Activated T-helper 1 cell treated with anti-CD3 and anti-CD28 coated beads, Interleukin-12 subunit alpha, Interleukin-12 subunit beta, Interleukin-2, Interleukin-4 antibody, amounts not matched to agents 30 ng/mL and 10 ng/mL and 1 ng/mL, durations not matched to agents 14 hours and 24 hours and 36 hours (primary cell): ENCODE results near the gene KISS1R. TPM values are rescaled to one million over a fixed set of nuclear protein-coding genes. Genes with fewer than 3 reads are reported as not detected.
"Not testable (repeated sequence)": the region's sequence is repeated elsewhere in the genome, so short reads cannot be mapped to it uniquely, and the experiment has no call there.

Experiments
- DNase-seq: peaks from one replicate; pipeline ENCODE4 v3.0.0; 2021; ENCODE audit warnings: low spot score
- H3K27ac Mint-ChIP-seq: one replicate; pipeline ENCODE4 v1.8.0; 2021; ENCODE audit warnings: mild to moderate bottlenecking, mixed read lengths
- H3K27me3 Mint-ChIP-seq: one replicate; pipeline ENCODE4 v1.8.0; 2022; ENCODE audit warnings: mild to moderate bottlenecking, moderate library complexity, mixed read lengths; ENCODE audit not compliant: insufficient read depth
- H3K36me3 Mint-ChIP-seq: one replicate; pipeline ENCODE4 v1.8.0; 2021; ENCODE audit warnings: low read depth, mixed read lengths
- H3K4me1 Mint-ChIP-seq: one replicate; pipeline ENCODE4 v1.8.0; 2021; ENCODE audit warnings: low read depth, mixed read lengths
- H3K4me3 Mint-ChIP-seq: one replicate; pipeline ENCODE4 v1.8.0; 2021; ENCODE audit warnings: mild to moderate bottlenecking, moderate library complexity, mixed read lengths
- H3K9me3 Mint-ChIP-seq: one replicate; pipeline ENCODE4 v1.8.0; 2021; ENCODE audit warnings: mixed read lengths
- intact Hi-C: fragments of 100-400 bp; cut with micrococcal nuclease; formaldehyde crosslinking; loops from one replicate; pipeline ENCODE4 v1.15.1; 2024
- total RNA-seq: library from RNA; stranded (reverse); gene quantifications from 2 replicates; pipeline ENCODE4 v1.2.3, GENCODE V29; 2022

The KISS1R gene
- total RNA-seq, 1 donor from 2014 or later: 8.9 TPM

GRCh38 chr19:876089-876488, 41.0 kb upstream of the KISS1R start:
- intact Hi-C loops: no loop called here
- Mint-ChIP-seq H3K27me3 (no peaks in the 10 kb centered on the region), H3K27ac (no peak overlapping the region)

DNA sequence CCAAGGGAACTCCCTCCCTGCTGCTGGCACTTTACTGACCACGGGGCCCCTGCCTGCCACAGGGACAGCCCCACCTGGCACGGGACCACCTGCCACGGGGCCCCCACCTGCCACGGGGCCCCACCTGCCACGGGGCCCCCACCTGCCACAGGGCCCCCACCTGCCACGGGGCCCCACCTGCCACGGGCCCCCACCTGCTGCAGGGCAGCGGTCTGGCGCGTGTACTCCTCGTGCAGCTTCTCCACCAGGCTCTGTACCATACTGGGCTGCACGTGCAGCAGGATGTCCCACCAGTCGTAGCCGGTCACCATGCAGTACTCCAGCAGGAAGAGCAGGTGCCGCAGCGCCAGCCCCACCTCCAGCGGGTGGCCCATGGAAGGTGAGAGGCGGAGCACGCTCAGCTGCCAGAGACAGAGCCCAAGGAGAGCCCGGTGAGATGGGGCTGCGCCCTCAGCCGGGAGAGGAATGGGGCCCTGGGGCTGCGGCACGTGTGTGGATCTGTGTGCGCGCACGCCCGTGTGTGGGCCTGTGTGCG, 40.3 kb upstream of the KISS1R start:
- H3K36me3 Mint-ChIP-seq: peaks cover 9% of the 10 kb centered on the region
- H3K4me3 Mint-ChIP-seq: no peak overlapping the region
- intact Hi-C loops: no loop called here
- no peak overlapping the region for H3K27ac Mint-ChIP-seq
- H3K27me3 Mint-ChIP-seq: no peaks in the 10 kb centered on the region
- H3K9me3 Mint-ChIP-seq: no peaks in the 10 kb centered on the region
- DNase-seq: no peak
- no peaks in the 10 kb centered on the region for H3K4me1 Mint-ChIP-seq

More at GRCh38 chr19:876089-876488, 41.0 kb upstream of the KISS1R start:
- H3K9me3 Mint-ChIP-seq: no peaks in the 10 kb centered on the region
- H3K36me3 Mint-ChIP-seq: peaks cover 7% of the 10 kb centered on the region
- no peak overlapping the region for H3K4me3 Mint-ChIP-seq
- no peak for DNase-seq
- H3K4me1 Mint-ChIP-seq: no peaks in the 10 kb centered on the region

DNA sequence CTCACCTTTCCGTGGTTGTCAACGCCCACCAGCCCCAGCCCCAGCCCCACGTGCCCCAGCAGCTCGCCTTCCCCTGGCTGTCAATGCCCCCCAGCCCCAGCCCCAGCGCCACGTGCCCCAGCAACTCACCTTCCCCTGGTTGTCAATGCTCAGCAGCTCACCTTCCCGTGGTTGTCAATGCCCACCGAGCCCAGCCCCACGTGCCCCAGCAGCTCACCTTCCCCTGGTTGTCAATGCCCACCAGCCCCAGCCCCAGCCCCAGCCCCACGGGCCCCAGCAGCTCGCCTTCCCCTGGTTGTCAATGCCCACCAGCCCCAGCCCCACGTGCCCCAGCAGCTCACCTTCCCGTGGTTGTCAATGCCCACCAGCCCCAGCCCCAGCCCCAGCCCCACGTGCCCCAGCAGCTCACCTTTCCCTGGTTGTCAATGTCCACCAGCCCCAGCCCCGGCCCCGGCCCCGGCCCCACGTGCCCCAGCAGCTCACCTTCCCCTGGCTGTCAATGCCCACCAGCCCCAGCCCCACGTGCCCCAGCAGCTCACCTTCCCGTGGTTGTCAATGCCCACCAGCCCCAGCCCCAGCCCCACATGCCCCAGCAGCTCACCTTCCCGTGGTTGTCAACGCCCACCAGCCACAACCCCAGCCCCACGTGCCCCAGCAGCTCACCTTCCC, 39.0 kb upstream of the KISS1R start:
- peaks cover 12% of the 10 kb centered on the region for H3K36me3 Mint-ChIP-seq
- intact Hi-C loops: not testable (repeated sequence)

DNA sequence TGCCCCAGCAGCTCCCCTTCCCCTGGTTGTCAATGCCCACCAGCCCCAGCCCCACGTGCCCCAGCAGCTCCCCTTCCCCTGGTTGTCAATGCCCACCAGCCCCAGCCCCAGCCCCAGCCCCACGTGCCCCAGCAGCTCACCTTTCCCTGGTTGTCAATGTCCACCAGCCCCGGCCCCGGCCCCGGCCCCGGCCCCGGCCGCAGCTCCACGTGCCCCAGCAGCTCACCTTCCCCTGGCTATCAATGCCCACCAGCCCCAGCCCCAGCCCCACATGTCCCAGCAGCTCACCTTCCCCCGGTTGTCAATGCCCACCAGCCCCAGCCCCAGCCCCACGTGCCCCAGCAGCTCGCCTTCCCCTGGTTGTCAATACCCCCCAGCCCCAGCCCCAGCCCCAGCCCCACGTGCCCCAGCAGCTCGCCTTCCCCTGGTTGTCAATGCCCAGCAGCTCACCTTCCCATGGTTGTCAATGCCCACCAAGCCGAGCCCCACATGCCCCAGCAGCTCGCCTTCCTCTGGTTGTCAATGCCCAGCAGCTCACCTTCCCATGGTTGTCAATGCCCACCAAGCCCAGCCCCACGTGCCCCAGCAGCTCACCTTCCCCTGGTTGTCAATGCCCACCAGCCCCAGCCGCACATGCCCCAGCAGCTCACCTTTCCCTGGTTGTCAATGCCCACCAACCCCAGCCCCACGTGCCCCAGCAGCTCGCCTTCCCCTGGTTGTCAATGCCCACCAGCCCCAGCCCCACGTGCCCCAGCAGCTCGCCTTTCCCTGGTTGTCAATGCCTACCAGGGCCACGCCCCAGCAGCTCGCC, 38.2 kb upstream of the KISS1R start:
- H3K4me3 Mint-ChIP-seq, H3K27me3 Mint-ChIP-seq, H3K4me1 Mint-ChIP-seq, intact Hi-C loops, H3K9me3 Mint-ChIP-seq, DNase-seq: not testable (repeated sequence)
- peak overlapping the region; percentile 48 for H3K27ac Mint-ChIP-seq
- H3K36me3 Mint-ChIP-seq: peaks cover 12% of the 10 kb centered on the region

More for the DNA sequence above, 39.0 kb upstream of the KISS1R start:
- H3K27me3 Mint-ChIP-seq, H3K27ac Mint-ChIP-seq, DNase-seq, H3K4me1 Mint-ChIP-seq, H3K4me3 Mint-ChIP-seq, H3K9me3 Mint-ChIP-seq: not testable (repeated sequence)

DNA sequence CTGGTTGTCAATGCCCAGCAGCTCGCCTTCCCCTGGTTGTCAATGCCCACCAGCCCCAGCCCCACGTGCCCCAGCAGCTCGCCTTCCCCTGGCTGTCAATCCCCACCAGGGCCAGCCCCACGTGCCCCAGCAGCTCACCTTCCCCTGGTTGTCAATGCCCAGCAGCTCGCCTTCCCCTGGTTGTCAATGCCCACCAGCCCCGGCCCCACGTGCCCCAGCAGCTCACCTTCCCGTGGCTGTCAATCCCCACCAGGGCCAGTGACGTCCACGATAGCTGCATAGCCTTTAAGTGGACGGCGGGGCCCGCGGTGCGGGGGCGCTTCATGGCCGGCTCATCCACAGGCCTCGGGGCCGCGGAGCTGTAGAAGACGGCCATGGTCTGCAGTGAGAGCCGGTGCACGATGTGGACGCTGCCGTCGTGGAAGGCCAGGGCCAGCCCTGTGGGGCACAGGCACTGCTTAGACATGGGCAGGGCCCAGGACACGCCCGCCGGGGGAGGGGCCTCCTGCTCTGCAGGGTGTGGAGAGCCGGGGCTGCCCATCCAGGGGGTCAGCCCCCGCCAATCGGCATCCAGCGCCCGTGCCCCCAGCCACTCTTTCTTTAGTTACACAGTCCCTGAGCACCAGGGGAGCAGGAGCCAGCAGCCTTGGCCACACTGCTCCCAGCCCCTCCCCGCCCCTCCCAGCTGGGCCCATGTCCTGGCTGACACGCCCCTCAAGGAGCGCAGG, 37.3 kb upstream of the KISS1R start:
- no peaks in the 10 kb centered on the region for H3K9me3 Mint-ChIP-seq
- intact Hi-C loops: no loop called here
- H3K4me1 Mint-ChIP-seq: no peaks in the 10 kb centered on the region
- H3K27me3 Mint-ChIP-seq: no peaks in the 10 kb centered on the region
- H3K27ac Mint-ChIP-seq: no peak overlapping the region
- H3K4me3 Mint-ChIP-seq: no peak overlapping the region
- DNase-seq: no peak
- H3K36me3 Mint-ChIP-seq: peaks cover 12% of the 10 kb centered on the region

DNA sequence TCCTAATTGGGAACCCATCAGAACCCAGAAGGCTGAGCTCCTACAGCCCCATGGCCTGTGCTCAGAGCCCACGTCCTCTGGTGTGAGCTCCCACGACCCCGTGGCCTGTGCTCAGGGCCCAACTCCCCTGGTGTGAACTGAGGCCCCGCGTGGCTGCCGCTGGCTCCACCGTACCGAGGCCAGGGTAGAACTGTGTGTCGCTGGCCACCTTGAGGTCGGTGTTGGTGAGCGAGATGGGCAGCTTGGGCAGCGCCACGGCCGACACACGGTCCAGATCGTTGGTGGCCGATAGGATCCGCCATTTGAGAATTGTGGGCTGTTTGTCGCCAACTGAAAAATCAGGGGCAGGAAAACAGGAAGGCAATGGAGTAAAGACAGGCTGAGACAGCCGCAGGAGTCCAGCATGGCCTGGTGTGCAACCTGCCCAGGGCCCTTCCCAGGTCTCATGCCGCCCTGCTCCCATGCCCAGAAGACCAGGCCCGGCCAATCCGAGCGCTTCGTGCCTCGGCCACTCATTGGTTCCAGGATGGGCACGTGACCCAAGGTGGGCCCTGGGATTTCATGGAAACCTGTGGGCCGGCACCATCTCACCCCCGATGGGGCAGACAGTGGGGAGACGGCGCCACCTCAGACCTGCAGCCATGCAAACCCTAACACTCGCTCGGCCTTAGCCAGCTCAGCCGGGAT, 35.6 kb upstream of the KISS1R start:
- Mint-ChIP-seq H3K27ac (no peak overlapping the region), H3K4me1 (no peaks in the 10 kb centered on the region), H3K36me3 (peaks cover 14% of the 10 kb centered on the region), H3K4me3 (no peak overlapping the region), H3K27me3 (no peaks in the 10 kb centered on the region), H3K9me3 (no peaks in the 10 kb centered on the region)
- no peak for DNase-seq
- intact Hi-C loops: no loop called here

GRCh38 chr19:882871-883497, 34.1 kb upstream of the KISS1R start:
- Mint-ChIP-seq H3K4me3 (no peak overlapping the region), H3K27me3 (no peaks in the 10 kb centered on the region), H3K4me1 (no peaks in the 10 kb centered on the region), H3K9me3 (no peaks in the 10 kb centered on the region), H3K27ac (no peak overlapping the region), H3K36me3 (peaks cover 14% of the 10 kb centered on the region)
- DNase-seq: no peak
- intact Hi-C loops: no loop called here

- H3K4me3 Mint-ChIP-seq: no peak overlapping the region
- intact Hi-C loops: no loop called here
These were observed 33.4 kb upstream of the KISS1R start for GRCh38 chr19:883661-884211.

DNA sequence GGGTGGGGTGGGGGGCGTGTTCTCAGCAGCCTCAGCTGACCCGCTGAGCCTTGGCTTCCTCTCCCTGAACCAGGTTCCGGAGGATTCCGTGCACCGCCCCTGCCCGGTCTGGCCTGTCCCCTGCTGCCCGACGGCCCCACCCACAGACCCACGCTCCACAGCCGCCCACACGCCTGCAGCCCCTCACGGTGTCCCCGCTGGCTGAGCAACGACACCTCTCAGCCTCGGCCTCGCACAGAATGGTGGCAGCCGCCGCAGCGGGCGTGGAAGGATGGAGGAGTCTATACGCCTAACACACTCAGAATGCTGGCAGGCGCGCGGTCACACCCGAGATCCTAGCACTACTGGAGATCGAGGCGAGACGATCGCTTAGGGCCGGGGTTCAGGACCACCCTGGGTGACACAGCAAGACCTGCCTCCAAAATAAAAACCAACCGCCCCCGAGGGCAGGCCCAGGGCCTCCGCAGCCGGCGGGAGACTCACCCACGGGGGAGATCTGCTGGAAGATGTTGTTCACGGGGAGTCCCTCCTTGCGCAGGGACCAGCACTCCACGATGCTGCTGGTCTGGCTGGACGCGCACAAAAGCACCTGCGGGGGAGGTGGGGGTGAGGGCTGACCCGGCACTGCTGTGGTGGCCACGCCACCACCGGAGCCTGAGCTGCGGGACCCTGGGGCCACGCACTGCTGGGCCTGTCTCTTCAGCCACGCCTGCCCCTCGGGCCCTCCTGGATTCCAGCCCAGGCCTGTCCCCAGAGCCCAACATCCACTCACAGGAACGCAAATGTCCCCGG, 32.5 kb upstream of the KISS1R start:
- no peak overlapping the region for H3K27ac Mint-ChIP-seq
- H3K27me3 Mint-ChIP-seq: no peaks in the 10 kb centered on the region
- intact Hi-C loops: no loop called here
- no peak for DNase-seq
- no peaks in the 10 kb centered on the region for H3K9me3 Mint-ChIP-seq
- no peaks in the 10 kb centered on the region for H3K4me1 Mint-ChIP-seq
- H3K36me3 Mint-ChIP-seq: peaks cover 14% of the 10 kb centered on the region
- no peak overlapping the region for H3K4me3 Mint-ChIP-seq

More at GRCh38 chr19:883661-884211, 33.4 kb upstream of the KISS1R start:
- H3K27ac Mint-ChIP-seq: no peak overlapping the region
- DNase-seq: no peak
- no peaks in the 10 kb centered on the region for H3K27me3 Mint-ChIP-seq
- H3K4me1 Mint-ChIP-seq: no peaks in the 10 kb centered on the region
- H3K36me3 Mint-ChIP-seq: peaks cover 14% of the 10 kb centered on the region
- no peaks in the 10 kb centered on the region for H3K9me3 Mint-ChIP-seq

DNA sequence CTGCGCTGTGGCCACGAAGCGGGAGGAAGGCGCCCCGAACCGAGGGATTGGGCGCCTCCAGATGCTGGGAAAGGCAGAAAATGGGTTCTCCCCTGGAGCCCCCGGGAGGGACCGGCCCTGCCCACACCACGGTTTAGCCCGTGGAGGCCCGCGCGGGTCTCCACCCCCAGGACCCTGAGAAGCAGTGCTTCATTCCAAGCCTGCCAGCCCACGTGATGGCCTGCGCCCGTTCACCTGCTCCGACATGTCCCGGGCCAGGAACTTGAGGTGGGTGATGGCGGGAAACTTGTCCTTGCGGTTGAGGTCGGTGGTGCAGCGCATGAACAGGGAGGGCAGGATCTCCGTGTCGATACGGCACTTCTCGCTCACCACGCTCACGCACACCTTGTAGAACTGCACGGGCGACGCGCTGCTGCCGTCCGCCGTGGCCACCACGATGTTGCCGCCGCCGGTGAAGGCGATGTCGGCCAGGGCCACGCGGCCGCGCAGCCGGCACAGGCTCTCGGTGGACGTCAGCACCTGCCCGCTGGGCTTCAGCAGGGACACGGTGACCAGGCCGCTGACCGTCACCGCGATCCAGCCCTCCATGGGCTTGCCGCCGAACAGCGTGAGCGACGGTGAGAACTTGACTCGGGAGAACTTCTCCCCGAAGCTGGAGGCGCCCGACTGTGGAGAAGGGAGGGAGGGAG, 31.5 kb upstream of the KISS1R start:
- no peaks in the 10 kb centered on the region for H3K4me1 Mint-ChIP-seq
- H3K27me3 Mint-ChIP-seq: no peaks in the 10 kb centered on the region
- H3K36me3 Mint-ChIP-seq: peaks cover 14% of the 10 kb centered on the region
- intact Hi-C loops: no loop called here
- H3K9me3 Mint-ChIP-seq: no peaks in the 10 kb centered on the region
- no peak overlapping the region for H3K4me3 Mint-ChIP-seq
- DNase-seq: no peak
- no peak overlapping the region for H3K27ac Mint-ChIP-seq

DNA sequence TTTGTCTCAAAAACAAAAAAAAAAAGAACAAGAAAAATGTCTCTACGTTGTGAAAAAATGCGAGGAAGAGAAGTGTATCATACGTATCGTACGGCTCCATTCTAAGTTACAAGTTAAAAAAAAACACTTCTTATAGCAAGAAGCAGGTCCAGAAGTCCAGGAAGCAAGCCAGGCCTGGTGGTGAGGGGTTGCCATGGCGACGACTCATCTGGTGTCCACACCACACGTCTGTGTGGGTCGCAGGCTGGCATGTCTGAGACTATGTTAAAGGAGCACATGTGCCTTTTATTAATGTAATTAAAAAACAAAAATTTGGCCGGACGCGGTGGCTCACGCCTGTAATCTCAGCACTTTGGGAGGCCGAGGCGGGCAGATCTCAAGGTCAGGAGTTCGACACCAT, 30.1 kb upstream of the KISS1R start:
- H3K27ac Mint-ChIP-seq: no peak overlapping the region
- no peaks in the 10 kb centered on the region for H3K27me3 Mint-ChIP-seq
- no peaks in the 10 kb centered on the region for H3K4me1 Mint-ChIP-seq
- DNase-seq: no peak
- H3K36me3 Mint-ChIP-seq: peaks cover 7% of the 10 kb centered on the region
- H3K9me3 Mint-ChIP-seq: no peaks in the 10 kb centered on the region
- H3K4me3 Mint-ChIP-seq: no peak overlapping the region
- intact Hi-C loops: no loop called here
